CD4-positive, alpha-beta T cell treated with Interleukin-6 for 4 hours (primary cell): ENCODE results near the gene NUTF2.
"Not testable (repeated sequence)": the region's sequence is repeated elsewhere in the genome, so short reads cannot be mapped to it uniquely, and the experiment has no call there.

ENCODE experiments used
- DNase-seq: peaks from one replicate; pipeline ENCODE4 v3.0.0-alpha.2; 2020; ENCODE audit warnings: mixed read lengths

The NUTF2 gene

DNA sequence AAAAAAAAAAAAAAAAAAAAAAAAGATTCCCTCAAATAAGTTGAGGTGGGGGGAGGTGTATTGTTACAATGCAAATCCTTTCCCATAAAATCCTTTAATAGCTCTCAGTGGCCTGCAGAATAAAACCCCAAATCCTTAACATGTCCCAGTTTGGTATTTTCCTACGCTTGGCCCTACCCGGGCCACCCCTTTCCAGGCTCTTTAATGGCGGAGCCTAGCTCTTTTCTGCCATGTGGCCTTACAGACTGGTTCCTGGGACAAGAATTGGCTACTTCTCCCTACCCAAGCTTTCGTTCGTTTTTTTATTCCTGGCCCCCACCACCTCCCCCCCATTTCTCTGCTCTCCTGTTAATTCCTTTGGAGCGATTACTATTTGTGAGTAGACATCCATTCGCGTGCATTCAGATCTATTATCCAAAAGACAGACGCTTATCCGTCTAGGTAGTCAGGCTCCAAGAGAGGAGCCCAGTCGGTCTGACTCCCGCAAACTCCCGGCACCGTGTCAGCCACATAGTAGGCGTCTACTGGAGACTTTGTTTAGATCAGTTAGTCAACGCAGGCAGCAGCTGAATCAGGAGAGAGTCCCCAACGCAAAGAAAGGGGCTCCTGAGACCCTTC lies 5.4 kb upstream of the NUTF2 start:
- no peak for DNase-seq

DNA sequence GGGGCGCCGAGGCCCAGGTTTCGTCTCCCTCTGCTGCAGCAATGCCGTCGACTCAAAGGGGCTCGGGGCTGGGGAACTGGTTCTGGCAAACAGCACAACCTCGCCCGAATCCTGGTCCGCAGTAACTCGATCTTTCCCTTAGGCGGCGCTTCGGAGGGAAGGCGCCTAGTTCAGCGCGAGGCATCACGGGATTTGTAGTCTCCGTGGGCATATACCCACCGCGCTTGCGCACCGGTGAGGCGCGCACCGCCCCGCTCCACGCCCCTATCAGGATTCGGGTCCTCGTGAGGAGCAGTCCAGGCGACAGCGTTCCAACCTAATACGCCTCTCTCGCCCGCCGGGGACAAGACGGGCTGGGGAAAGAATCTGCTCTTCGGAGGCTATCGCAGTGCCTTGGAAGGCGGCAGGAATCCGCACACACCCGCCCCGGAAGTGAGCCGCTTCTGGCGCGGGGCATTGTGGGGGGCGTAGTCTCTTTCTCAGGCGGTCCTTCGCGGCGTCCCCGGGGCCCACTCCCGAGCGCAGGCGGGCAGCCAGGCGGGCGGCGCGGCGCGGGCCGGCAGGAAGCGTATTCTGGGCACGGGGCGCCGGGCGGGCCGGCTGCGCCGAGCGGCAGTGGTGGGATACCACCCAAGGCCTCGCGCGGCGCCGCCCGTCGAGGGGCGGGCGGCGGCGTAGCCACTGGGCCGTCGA lies 4.8 kb upstream of the NUTF2 start, which contains the start of gene THAP11:
Gene THAP11 (plus strand): TSS at position 505 of the 693 bp plus-strand sequence. CDS start 235 bp downstream, outside the sequence.
- peak; percentile 95 for DNase-seq

GRCh38 chr16:67842509-67843342 lies 4.0 kb upstream of the NUTF2 start:
- peak; percentile 69 for DNase-seq

- DNase-seq: no peak
Measured at GRCh38 chr16:67843343-67843765, 3.4 kb upstream of the NUTF2 start.

DNA sequence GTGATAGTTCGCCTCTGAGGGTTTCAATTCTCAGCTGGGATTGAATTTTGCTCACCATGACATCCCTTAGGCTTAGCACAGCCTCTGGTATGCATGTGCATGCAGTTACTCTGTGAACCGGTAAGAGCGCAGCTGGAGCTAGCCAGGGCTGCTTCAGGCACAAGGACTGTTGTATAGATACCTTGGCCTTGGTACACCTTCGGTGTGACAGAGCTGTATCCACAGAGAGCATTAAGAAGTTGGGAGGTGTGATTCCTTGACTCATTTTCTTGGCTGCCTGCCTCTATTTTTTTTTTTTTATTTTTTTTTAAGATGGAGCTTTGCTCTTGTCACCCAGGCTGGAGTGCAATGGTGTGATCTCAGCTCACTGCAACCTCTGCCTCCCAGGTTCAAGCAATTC lies 2.2 kb upstream of the NUTF2 start:
- DNase-seq: no peak

GRCh38 chr16:67845291-67846062 lies 1.3 kb upstream of the NUTF2 start:
- no peak for DNase-seq

DNA sequence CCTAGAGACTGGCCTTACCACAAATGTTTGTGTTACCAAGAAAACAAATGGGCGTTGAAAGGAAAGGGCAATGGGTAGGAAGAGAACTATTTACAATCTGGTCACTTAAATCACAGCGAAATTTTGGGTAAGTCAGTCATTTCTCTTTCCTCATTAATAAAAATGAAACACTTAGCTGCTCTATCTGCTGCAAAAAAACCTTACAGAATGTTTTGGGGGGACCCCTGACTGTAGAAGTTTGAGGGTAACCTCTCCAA lies 742 bp upstream of the NUTF2 start:
- no peak for DNase-seq

DNA sequence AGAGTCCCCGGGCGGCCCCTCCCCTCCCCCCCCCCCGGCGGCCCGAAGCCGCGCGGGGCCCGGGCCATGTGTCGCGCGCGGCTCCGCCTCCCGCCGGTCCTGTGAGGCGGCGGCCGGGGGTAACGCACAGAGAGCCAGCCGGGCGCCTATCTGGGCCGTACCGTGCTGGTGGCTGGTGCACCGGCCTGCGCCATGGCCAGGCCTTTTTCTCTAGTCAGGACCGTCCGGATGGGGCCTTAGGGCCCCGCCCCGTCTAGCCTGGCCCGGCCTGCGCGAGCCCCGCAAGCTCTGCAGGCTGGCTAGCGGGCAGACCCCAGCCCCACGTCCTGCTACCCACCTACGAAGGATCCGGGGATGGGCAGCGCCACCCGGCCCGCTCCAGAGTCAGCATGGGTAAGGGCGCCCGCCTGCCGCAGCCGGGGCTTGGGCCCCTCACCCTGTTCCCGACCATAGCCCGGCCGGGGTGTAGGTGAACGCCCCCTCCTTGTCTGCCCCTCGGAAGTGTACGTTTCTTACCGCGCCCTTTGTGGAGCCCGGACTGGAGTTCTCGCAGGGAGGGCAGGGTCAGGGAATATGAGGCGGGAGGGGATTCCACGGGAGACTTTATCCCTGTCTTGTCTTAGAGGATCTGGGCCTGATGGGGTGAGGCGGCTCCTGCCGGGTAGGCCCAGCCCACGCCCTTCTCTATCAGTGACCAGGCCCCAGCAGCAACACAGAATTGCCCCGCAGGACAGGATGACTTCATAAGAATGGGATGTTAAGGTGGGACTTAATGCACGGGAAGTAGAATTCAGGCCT lies 530 bp downstream of the NUTF2 start, which contains the start of gene CENPT:
Gene CENPT (minus strand): TSS at position 630 of the 798 bp plus-strand sequence. CDS start 13,834 bp downstream, outside the sequence.
- DNase-seq: no peak

DNA sequence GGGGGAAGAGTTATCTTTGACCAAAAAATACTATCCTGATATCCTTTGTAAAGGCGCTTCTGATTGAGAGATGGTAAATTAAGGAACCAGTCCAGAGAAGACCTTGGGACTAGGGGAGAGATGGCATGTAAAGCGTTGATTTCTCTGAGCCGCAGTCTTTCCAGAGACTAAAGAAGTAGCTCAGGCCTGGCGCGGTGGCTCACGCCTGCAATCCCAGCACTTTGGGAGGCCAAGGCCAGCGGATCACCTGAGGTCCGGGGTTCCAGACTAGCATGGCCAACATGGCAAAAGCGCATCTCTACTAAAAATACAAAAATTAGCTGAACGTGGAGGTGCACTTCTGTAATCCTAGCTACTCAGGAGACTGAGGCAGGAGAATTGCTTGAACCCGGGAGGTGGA lies 1.4 kb downstream of the NUTF2 start:
- DNase-seq: no peak

GRCh38 chr16:67853670-67854069 lies 6.9 kb downstream of the NUTF2 start:
- DNase-seq: no peak

DNA sequence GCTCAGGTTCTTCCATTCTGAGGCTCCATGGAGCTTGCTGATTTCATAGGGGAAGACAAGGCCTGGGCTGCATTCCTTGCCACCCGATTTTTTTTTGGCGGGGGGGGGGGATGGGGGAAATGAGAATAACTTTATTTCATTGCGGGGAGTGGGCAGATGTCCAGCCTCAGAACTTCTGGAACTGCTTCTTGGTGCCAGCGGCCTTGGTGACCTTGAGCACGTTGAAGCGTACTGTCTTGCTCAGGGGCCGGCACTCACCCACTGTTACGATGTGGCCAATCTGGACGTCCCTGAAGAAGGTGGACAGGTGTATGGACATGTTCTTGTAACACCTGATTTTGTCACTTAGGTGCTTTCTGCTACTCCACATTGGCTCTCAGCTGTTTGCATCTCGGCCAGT lies 9.1 kb downstream of the NUTF2 start:
- no peak for DNase-seq

- DNase-seq: no peak
Measured at GRCh38 chr16:67856927-67857546, 10.3 kb downstream of the NUTF2 start.

DNA sequence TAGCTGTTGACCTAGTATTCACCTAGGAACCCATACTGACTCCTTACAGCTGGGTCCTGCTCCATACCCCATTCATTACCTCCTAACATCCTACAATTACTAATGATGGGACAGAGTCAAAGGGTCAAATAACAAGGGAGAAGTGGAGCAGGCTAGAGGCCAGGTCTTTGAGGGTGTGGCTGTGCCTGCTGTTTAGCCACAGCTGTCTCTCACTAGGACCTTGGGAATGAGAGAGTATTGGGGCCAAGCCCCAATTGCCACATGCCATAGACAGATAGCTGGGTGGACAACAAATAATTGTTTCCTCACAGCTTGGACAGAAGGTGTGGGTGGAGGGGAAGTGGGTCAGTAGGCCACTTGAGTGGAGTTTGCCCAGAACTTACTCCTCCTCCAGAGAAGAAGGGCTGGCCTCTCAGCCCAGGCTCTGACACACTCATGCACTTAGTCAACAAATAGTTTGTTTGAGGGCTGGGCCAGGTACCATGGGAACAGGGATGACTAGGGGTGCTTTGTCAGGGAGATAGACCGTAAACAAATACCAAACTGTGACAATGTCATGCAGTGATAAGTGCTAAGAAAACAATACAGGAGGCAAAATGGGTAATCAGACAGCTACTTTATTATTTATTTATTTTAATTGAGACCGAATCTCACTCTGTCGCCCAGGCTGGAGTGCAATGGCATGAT lies 11.0 kb downstream of the NUTF2 start:
- DNase-seq: peak; percentile 47

GRCh38 chr16:67858500-67858899 lies 11.8 kb downstream of the NUTF2 start:
- no peak for DNase-seq

GRCh38 chr16:67860589-67861398 lies 14.1 kb downstream of the NUTF2 start:
- DNase-seq: no peak

DNA sequence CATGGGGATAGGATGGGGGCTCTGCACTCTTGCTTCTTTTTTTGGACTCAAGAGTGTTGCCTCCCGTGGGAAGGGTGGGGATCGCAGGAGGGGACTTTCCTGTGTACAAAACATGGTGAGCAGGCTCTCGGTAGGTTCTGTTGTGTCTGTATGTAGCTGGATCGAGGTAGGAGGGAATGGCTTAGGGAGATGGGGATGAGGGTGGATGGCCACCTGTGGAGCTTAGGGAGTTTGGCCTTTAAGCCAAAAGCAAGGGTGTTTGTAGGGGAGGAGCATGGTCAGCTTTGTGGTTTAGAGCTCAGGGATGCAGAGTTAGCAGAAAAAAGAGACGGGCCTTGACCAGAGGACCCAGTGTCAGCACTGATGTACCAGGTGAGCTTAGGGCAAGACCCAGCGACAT lies 15.1 kb downstream of the NUTF2 start:
- DNase-seq: no peak

GRCh38 chr16:67862623-67863583 lies 16.2 kb downstream of the NUTF2 start:
- no peak for DNase-seq

DNA sequence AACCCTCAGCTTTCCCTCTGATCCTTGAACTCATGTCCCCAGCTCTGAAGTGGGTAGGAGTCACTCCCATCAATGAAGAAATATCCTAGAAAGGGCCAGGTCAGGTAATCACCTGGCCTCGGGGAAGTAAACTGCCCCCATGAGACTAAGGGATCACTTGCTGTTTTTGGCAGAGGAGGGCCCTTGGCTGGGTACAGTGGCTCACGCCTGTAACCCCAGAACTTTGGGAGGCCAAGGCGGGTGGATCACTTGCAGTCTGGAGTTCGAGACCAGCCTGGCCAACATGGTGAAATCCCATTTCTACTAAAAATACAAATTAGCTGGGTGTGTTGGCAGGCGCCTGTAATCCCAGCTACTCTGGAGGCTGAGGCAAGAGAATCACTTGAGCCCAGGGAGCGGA lies 17.3 kb downstream of the NUTF2 start:
- not testable (repeated sequence) for DNase-seq

- DNase-seq: no peak
Measured at GRCh38 chr16:67864594-67864993, 17.9 kb downstream of the NUTF2 start.
